ENCODE results near the gene DUSP2.

DNA sequence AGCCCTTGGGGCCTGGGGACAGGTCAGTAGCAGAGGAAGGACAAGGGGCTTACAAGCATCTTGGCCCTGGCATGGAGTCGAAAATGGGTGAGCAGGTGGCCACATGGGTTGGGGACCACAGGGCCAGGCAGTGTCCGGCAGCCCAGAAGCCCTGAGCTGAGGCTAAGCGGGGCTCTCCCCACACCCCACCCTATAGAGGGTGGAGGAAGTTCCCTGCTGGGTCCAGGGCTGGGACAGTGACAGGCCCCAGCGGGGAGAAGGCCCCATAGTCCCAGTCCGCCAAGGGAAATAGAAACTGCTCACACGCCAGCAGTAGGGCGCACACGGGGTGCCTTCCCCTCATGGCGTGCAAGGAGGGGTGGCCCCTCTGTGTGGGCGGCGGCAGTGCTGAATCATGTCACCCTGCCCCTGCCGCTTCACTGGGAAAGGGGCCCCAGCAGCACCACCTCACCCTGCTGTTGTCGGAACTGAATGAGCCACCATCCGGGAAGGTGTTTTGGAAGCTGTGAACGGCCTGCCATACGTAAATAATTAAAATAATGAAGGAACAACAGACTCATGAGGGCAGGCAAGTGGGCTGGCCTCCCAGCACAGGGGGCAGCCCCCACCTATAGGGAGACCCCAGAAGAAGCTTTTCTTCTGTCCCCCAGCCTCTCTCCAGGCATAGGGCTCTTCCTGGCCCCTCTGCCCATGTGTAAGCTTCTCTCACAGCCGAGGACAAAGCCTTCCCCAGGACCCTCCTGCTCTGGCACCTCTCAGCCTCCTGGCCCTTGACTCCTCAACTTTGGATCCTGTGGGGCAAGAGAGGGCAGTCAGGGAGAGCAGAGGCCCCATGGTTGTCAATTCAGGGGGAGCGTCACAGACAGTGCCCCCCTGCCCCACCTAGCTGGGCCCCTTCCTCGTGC is 12.7 kb upstream of the DUSP2 start:
- no peak for TF ChIP-seq CTCF (IDR thresholded peaks at IDR 0.05; ENCODE audit: low read length)
- no peak for TF ChIP-seq EZH2 (optimal IDR thresholded peaks at IDR 0.05; ENCODE audit: low read depth, low read length)
